Ovary (tissue), 9 donors: ENCODE results near the gene LMX1B. TPM values are rescaled to one million over a fixed set of nuclear protein-coding genes. Genes with fewer than 3 reads are reported as not detected.
A peak's percentile ranks its signal among the peaks of the same experiment; 100 is the strongest.

Experiments
- DNase-seq, 5 donors: peaks; one replicate each; pipeline ENCODE4 v3.0.0-alpha.2; 2019 to 2020
- H3K27ac ChIP-seq, 2 donors: fragments of 200-600 bp; one replicate each; pipeline versions ENCODE4 v1.5.1 to v1.8.0; 2019 to 2022
- H3K27me3 ChIP-seq: fragments of 200-600 bp; one replicate; pipeline ENCODE4 v1.8.0; 2022
- H3K36me3 ChIP-seq: fragments of 200-600 bp; sonication (generic); one replicate; pipeline ENCODE4 v1.5.1; 2019
- H3K4me1 ChIP-seq: one replicate; pipeline ENCODE4 v1.8.1; 2013; ENCODE audit warnings: mild to moderate bottlenecking, moderate library complexity; ENCODE audit not compliant: insufficient read depth
- H3K4me3 ChIP-seq: fragments of 200-600 bp; sonication (generic); one replicate; pipeline ENCODE4 v1.5.1; 2017
- H3K9me3 ChIP-seq, 2 donors: fragments of 200-600 bp in 1 of 2; sonication (generic) in 1 of 2; one replicate each; pipeline versions ENCODE4 v1.5.1 to v1.8.1; 2013 to 2019; ENCODE audit warnings: mild to moderate bottlenecking in 1 of 2, moderate library complexity in 1 of 2
- CTCF ChIP-seq, 3 donors: fragments of 450-650 bp in 2 of 3; fragments of 200-600 bp in 1 of 3; IDR thresholded peaks; one replicate each; pipeline versions ENCODE4 v1.5.1 to v1.8.0; 2016 to 2022; ENCODE audit warnings: antibody characterized with exemption in 3 of 3, mild to moderate bottlenecking in 1 of 3
- EP300 ChIP-seq: sonication (generic); formaldehyde crosslinking; IDR thresholded peaks from one replicate; pipeline ENCODE4 v1.6.1; 2017; ENCODE audit warnings: antibody characterized with exemption
- POLR2A ChIP-seq: fragments of 450-650 bp; IDR thresholded peaks from one replicate; pipeline ENCODE4 v1.6.1; 2017; ENCODE audit warnings: antibody characterized with exemption, mild to moderate bottlenecking, moderate library complexity
- WGBS, 3 donors: extraction: QIAGEN DNeasy Blood & Tissue Kit in 1 of 3; methylation state at CpG; one replicate each; pipeline versions ENCODE4 v1.1.5 to v1.1.7; 2013 to 2017; 5-methylcytosine and 5-hydroxymethylcytosine counted together
- intact Hi-C, 4 donors: fragments of 100-400 bp; cut with DNase I; formaldehyde crosslinking; loops; one replicate each; pipeline versions ENCODE4 v1.11.0 to v1.15.1; 2022 to 2023
- polyA plus RNA-seq, 2 donors: library from polyadenylated mRNA; stranded (reverse); fragments of 200-250 nt in 1 of 2; fragments of 350-450 nt in 1 of 2; fragmentation: Illumina TruSeq in 1 of 2; extraction: RNeasy Lipid Tissue Mini Kit (QIAGEN cat#74804) in 1 of 2; gene quantifications; one replicate each; pipeline ENCODE4 v1.2.3, GENCODE V29; 2013 to 2014
- total RNA-seq, 7 donors: library from RNA; depleted of rRNA in 2 of 7; stranded (reverse); fragments of >200 nt in 2 of 7; fragmentation: NEBNext Ultra II Directional in 3 of 7; extraction: Animal tissue kit (Norgen Biotek cat#: 25700) in 3 of 7; gene quantifications; one replicate each; pipeline versions ENCODE4 v1.1.0 to v1.2.4, GENCODE V29; 2016 to 2023
- donor health status: DM: no; HTN: no; CAD: no; lungs with moderate emphysema.
- donor health status: DM: no; HTN: no; CAD: no.
- donor health status: Bipolar disorder and iron deficiency.
- donor health status: DM: yes; HTN: yes; CAD: no.
- donor health status: DM: no; HTN: no; CAD: no.
- donor health status: DM: yes; HTN: yes; CAD: no.

The LMX1B gene
- total and polyA plus RNA-seq, 9 donors, result 0.08 to 0.20 TPM; not detected in 7

- intact Hi-C loops, result no loop called here
- Histone ChIP-seq H3K27ac (no peak overlapping the region), H3K36me3 (no peaks in the 10 kb centered on the region), H3K4me1 (no peaks in the 10 kb centered on the region), H3K4me3 (no peak overlapping the region), H3K9me3 (no peaks in the 10 kb centered on the region), H3K27me3 (no peaks in the 10 kb centered on the region)
- peak in 1 of 5 donors; percentile 23 for DNase-seq
- 65 to 75% (median 66%) methylated on average over 11 of the region's 11 CpGs for WGBS, 3 donors
- TF ChIP-seq POLR2A, result no peak
These were observed 80.7 kb downstream of the LMX1B start for GRCh38 chr9:126694206-126695081.

- H3K36me3 ChIP-seq, result no peaks in the 10 kb centered on the region
- H3K27ac ChIP-seq, result no peak overlapping the region
- TF ChIP-seq CTCF (IDR thresholded peaks at IDR 0.05), result no peak
- no peak for TF ChIP-seq EP300
- TF ChIP-seq POLR2A, result no peak
- peak in 1 of 5 donors; percentile 26 for DNase-seq
- intact Hi-C loops, result no loop called here
- H3K9me3 ChIP-seq, result no peaks in the 10 kb centered on the region
- whole genome bisulfite sequencing, 3 donors, result 66 to 77% (median 76%) methylated on average over 14 of the region's 14 CpGs
- H3K4me1 ChIP-seq, result no peaks in the 10 kb centered on the region
- H3K27me3 ChIP-seq, result no peaks in the 10 kb centered on the region
- H3K4me3 ChIP-seq, result no peak overlapping the region
These were observed 81.5 kb downstream of the LMX1B start for GRCh38 chr9:126695186-126695585.

- H3K36me3 ChIP-seq, result no peaks in the 10 kb centered on the region
- TF ChIP-seq EP300, result no peak
- no peak for TF ChIP-seq POLR2A
- no peak for TF ChIP-seq CTCF (IDR thresholded peaks at IDR 0.05)
- H3K9me3 ChIP-seq, result no peaks in the 10 kb centered on the region
- H3K4me3 ChIP-seq, result no peak overlapping the region
- H3K4me1 ChIP-seq, result no peaks in the 10 kb centered on the region
- H3K27me3 ChIP-seq, result no peaks in the 10 kb centered on the region
- no peak overlapping the region for H3K27ac ChIP-seq
- intact Hi-C loops, result no loop called here
- DNase-seq, result peak in 1 of 5 donors; percentile 19
- 82 to 87% (median 85%) methylated on average over 21 to 22 of the region's 22 CpGs for WGBS, 3 donors
These were observed 82.1 kb downstream of the LMX1B start for GRCh38 chr9:126695701-126696400.

- DNase-seq, result peak in 1 of 5 donors; percentile 23
- H3K4me3 ChIP-seq, result no peak overlapping the region
- intact Hi-C loops, result no loop called here
- no peaks in the 10 kb centered on the region for H3K9me3 ChIP-seq
- no peak overlapping the region for H3K27ac ChIP-seq
- 85 to 88% (median 87%) methylated on average over 26 to 27 of the region's 27 CpGs for WGBS, 3 donors
- TF ChIP-seq POLR2A (no peak), EP300 (no peak), CTCF (IDR thresholded peaks at IDR 0.05) (no peak)
- no peaks in the 10 kb centered on the region for H3K27me3 ChIP-seq
- no peaks in the 10 kb centered on the region for H3K4me1 ChIP-seq
- H3K36me3 ChIP-seq, result no peaks in the 10 kb centered on the region
These were observed 82.8 kb downstream of the LMX1B start for GRCh38 chr9:126696401-126697145.
